NCI-H446 (cell line): ENCODE results near the gene NFS1.
A peak's percentile ranks its signal among the peaks of the same experiment; 100 is the strongest.

Experiments used
- DNase-seq, 2 experiments: peaks; one replicate each; lab custom pipeline; 2025; lab: John Stamatoyannopoulos, UW

Gene NFS1

DNA sequence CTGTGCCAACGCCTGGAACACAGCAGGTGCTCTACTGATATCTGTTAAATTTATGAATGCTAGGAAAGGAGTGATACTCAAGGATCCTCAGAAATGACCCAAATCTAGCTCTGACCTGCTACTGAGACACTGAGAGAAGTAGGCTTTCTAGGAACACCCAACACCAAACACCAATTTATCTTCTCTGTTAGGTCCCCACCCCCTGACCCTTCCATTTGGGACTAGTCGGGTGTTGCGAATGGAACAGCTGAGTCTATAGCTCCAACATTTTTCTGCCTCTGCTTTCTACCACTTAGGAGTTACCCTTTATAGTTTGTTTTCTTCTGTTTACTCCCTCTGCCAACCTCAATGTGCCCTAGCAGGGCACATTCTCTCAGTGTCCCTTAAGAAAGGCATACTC, 58.4 kb downstream of the NFS1 start:
- no peak for DNase-seq

DNA sequence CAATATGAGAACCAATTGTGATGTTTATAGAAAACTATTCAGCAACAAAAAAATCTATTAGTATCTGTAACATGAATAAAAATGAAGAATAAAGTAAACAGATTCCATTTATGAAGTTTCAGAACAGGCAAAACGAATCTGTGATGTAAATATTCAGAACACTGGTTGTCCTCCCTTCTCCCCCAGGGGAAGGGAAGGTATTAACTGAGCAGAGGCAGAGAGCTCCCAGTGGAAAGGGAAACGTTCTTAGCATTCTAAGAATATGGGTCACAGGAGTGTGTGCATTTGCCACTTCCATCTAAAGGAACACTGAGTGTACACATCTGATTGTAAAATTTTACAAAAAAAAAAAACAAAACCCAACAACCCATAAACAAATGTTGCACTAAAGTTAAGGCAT, 60.4 kb downstream of the NFS1 start:
- no peak for DNase-seq

DNA sequence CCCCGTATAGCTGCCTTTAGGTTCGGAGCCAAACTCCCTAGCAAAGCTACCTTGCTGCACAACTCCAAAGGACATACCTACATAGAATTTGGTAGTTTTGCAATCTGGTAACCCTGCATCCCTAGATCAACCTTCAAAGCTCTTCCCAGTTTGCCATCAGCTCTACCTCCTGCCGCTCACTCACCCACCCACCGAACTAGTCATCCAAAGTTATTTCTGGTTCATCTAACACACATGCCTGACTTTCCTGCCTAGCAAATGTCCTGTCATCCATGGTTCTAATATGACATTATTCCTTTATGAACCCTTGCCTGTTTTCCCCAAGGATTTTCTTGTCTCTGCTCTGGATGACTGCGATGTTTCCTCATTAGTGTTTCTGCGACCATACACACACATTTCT, 61.9 kb downstream of the NFS1 start:
- DNase-seq, result no peak

DNA sequence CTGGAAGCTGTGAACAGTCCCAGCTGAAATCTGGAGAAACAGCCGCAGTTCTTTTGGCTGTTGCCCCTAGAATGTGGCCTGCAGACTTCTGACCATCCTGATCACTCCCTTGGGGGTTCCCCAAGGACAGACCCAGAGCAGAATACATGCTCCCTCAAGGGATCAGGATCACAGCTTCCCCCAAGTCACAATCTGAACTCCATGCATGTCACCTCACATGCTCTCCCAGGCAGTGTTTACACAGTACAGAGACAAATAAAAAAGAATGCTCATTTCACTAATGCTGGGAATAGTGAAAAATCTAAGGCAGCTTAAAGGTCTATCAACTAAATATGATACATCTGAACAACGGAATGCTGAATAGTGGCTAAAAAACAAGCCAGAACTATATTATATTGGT, 63.1 kb downstream of the NFS1 start:
- DNase-seq, result no peak

DNA sequence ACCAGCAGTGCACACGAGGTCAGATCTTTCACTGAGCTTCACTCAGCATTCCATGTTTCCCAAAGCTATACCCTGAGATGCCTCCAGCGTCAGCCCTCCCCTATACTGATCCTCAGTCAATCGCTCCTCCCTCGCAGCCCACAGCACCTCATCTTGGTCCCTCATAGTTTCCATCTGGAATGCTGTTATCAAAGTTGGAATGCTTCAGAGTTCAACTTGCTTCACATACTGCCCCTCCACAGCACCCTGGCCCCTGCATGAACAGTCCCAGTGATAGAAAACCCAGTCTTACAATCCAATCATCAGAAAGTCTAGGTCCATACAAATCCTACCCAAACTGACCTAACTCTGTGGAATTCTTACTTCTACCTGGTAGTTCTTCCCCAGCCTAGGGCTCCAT, 63.5 kb downstream of the NFS1 start:
- no peak for DNase-seq

DNA sequence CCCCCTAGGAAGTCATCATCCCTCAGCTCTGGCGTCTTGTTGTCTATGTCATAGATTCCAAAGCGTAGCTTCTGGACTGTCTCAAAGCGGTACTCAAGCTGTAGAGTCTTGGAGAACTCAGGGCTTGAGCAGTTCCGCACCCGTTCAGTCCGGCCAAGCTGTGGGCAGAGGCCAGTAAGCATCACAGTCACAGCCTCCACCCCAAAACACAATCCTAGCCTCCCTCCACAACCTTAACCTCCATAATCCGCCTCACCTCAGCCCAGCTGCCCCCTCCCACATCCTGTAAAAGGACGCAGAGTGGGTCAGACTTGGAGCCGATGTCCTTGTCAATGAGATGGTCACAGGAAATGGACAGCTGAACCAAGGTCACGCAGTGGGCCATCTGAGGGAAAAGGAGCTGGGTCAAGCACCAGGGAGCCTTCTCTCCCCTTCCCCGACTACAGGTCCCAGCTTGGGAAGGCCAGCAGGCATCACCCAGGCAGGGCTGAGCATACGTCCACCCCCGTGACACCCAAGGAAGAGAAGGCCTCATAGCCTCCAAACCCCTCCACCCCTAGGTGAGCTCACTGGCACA, 66.5 kb downstream of the NFS1 start:
- DNase-seq, result no peak

DNA sequence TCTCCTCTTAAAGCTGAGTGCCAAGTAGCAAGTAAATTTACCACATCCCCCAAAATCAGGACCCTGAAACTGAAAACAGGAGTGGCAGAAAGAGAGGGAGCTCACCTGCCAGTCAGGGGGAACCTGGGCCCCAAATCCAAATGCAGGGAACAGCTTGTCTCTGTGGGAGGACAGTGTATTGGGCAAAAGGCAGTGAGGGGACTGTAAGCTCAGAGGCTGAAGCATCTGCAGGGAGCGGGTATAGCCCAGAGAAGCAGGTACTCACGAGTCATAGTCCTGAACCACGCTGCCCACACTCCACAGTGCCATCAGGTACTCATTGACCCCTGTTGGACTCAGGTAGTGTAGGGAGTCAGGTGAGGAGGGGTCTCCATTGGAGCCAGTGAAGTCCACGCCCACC, 68.5 kb downstream of the NFS1 start:
- no peak for DNase-seq

DNA sequence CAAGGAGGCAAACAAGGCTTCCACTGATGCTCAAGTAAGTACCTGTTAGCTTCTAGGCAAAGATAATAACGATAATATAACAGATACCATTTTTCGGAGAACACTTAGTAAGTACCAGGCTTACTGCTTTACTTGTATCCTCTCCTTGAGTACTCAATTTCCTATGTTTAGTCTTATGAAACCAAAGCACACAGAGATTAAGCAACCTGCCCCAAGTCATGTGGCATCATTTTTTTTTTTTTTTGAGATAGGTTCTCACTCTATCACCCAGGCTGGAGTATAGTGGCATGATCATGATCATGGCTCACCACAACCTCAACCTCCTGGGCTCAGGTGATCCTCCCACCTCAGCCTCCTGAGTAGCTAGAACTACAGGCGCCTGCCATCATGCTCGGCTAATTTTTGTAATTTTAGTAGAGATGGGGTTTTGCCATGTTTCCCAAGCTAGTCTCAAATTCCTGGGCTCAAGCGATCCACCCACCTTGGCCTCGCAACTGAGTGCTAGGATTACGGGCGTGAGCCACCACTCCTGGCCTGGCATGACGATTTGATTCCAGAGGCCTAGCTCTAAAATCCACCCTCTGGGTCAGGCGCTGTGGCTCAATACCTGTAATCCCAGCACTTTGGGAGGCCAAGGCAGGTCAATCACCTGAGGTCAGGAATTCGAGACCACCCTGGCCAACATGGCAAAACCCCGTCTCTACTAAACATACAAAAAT, 69.6 kb downstream of the NFS1 start:
- DNase-seq, result no peak

DNA sequence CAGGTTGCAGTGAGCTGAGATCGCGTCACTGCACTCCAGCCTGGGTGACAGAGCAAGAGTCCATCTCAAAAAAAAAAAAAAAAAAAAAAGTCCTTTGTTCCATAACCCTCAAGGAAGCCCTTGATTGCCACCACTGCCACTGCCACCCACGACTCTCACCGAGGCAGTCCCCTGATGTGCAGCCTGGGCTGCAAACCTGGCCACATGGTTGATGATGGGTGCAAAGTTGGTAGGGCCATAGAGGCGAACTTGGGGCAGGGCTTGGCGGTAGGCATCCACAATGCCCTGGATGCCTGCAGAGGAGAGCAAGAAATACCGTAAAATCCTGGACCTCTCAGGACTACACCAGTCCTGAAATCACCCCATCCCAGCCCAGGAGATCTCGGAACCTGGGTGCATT, 72.0 kb downstream of the NFS1 start:
- no peak for DNase-seq

DNA sequence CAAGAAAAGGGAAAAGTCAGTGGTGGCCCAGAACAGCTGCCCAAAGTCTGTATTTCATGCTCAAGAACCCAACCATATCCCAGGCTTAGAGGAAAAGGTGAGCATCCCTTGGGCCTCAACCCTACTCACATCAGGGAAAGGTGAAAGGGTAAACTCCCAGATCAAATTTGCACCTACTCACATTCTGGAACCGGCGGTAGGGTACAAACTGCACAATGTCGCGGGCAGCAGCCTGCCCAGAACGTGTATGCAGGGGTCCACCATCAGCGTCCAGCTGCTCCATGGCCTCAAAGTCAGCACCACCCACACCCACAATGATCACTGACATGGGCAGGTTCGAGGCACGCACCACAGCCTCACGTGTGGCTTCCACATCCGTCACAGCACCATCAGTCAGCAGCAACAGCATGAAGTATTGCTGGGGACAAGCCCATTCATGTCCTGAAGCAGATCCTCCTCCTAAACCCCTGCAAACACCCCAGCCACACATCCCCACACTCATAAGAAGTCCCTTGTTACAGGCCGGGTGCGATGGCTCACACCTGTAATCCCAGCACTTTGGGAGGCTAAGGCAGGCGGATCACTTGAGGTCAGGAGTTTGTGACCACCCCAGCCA, 72.7 kb downstream of the NFS1 start:
- DNase-seq, result no peak

DNA sequence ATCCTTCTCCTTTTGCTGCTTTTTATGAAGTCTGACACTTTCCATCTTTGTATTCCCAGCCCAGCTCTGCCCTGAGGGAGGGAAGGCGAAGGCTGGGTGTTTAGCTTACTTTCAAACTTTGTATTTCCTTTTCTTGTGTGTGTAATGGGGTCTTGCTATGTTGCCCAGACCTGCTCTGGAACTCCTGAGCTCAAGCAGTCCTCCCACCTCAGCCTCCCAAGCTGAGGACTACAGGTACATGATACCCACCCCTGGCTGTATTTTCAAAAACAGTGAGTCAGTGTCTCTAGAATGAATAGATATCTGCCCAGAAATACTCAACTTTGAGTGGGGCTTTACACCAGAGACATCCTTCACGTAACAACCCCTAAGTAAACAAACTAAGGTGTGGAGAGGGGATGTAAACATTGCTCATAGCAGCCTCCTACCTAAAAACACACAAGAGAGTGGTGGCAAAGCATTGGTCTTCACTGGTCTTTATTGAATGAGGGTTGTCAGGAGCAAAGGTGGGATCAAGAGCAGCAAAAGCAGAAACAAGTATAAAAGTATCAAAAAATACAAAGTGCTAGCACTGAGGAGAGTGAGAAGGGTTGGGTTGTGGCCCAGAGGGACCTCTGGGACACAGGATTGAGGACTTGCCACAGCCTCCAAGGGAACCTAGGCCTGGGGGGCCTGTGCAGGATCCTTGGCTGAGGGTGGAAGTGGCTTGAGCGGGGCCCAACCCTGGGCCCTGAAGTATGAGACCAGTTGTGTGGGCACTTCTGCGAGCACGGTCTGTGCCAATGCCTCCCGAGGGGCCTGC, 73.4 kb downstream of the NFS1 start:
- no peak for DNase-seq

DNA sequence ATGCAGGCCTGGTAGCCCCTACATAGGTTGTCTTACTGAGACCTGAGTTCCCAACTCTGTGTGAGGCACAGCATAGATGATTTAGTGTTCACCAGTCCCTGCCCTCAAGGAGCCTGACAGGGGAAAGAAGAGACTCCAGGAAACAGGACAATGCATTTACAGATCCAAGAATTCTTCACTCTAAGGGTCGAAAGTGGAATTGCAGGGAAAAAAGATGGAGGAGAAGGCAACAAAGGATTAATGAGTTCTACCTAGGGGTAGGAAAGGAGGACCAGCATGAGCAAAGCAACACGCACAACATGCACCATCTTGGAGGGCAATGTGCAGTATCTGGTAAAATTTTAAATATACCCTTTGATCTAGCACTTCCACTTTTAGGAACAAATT, 77.6 kb downstream of the NFS1 start:
- DNase-seq, result no peak

DNA sequence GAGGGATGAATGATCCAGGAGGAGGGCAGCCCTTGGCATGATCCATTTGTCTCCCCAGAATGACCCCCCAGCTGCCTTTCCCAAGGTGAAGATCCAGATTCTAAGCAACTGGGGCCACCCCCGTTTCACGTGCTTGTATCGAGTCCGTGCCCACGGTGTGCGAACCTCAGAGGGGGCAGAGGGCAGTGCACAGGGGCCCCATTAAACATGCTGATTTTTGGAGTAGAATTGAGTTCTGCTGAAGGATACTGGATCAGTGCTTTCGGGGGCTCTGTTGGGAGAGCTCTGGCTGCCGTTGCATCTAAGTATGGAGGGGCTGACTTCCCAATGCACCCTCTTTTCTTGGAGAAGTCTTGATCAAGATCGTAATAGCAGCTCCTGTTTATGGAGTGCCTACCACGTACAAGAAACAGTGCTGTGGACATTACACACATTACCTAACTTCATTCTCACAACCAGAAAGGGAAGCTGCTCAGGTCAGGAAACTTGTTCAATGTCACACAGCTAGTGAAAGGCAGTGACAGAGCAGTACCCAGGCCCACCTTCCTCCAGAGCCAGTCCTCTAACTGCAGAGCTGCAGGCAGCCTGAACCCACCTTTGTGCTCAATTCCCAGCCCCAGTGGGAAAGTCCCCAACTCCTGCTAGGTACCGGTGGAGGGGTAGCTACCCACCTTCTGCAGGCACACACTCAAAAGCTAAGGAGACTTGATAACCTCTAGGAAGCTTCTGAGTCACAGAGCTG, 78.2 kb downstream of the NFS1 start:
- DNase-seq, result no peak

DNA sequence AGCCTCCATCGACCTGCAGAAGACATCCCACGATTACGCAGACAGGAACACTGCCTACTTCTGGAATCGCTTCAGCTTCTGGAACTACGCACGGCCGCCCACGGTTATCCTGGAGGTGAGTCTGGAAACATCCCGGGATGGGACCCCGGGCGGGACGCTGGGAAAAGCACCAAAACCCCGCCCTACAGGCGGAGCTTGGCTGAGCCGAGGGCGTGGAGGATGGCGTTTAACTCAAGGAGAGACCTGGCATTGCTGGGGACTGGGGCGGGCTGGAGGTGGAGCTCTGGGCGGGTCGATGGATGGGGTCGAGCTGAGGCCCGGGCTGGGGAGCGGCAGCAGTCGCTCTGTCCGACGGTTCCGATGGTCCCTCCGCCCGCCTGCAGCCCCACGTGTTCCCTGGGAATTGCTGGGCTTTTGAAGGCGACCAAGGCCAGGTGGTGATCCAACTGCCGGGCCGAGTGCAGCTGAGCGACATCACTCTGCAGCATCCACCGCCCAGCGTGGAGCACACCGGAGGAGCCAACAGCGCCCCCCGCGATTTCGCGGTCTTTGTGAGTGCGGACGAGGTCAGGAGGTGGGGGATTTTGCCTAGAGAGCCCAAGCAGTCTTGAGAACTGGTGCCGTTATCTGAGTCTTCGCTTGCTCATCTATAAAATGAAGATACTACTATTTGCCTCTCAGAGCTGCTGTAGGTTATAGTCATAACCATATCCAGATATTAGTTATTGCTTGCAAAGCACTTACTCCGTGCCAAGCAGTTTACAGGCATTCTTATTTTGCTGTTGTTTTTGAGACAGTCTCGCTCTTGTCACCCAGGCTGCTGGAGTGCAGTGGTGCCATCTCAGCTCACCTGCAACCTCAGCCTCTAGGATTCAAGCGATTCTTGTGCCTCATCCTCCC, 79.7 kb downstream of the NFS1 start:
- peak; percentile 43 to 85 for DNase-seq

DNA sequence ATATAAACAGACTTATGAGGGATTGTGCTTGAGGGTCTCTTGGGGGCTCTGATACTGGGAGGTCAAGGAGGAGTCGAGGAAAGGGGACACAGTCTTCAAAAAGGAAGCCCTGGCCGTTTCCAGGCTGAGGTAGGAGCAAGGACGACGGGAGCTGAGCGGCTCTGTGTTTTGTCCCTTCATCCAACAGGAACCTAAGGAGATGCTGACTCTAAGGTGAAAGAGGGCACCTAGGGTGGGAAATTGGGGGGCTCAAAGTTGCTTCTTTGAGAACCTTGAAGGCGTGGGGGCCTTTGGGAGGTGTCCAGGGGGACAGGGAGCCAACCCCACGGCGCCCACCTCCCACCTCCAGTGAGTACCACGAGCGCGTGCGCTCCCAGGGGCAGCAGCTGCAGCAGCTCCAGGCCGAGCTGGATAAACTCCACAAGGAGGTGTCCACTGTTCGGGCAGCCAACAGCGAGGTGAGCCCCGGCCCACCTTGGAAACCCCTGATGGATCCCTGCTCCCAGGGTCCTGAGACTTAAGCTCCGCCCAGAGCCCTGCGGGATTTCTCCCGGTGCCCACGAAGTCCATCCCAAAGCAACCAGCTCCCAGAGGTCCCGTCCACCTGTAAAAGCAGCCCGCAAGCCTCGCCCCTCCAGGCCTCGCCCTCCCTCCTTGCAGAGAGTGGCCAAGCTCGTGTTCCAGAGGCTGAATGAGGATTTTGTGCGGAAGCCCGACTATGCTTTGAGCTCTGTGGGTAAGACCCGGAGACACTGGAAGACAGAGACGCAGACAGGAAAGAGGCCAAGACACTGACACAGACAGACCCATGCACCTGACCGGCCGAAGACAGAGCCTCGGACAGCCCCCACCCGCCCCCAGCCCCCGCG, 80.7 kb downstream of the NFS1 start:
- DNase-seq, result no peak
